SK-N-SH (cell line): ENCODE measurements around the gene CHIC2. TPM values are rescaled to one million over a fixed set of nuclear protein-coding genes. Genes with fewer than 3 reads are reported as not detected.

Experiments
- CTCF ChIA-PET: fragments of 300-600, 350-600 bp; formaldehyde crosslinking; extraction: SDS; loops from one replicate; lab custom pipeline; 2021; lab: Yijun Ruan, JAX
- POLR2A ChIA-PET: fragments of 350-600 bp; sonication (Branson Sonifier 250); formaldehyde crosslinking; extraction: SDS; loops from one replicate; lab custom pipeline; 2020; ENCODE audit warnings: antibody characterized with exemption, inconsistent platforms; lab: Yijun Ruan, JAX
- DNase-seq: peaks from one replicate; pipeline ENCODE4 v3.0.0; 2012
- H2AFZ ChIP-seq: fragments of 200-600 bp; sonication (generic); 2 replicates; pipeline ENCODE4 v1.8.1; 2016; ENCODE audit warnings: antibody characterized with exemption, mild to moderate bottlenecking, low read depth
- H3F3A ChIP-seq: fragments of 200-600 bp; sonication (generic); replicated peaks from 2 replicates; pipeline ENCODE3; 2016; ENCODE audit warnings: antibody characterized with exemption, mild to moderate bottlenecking; ENCODE audit not compliant: insufficient read depth
- H3K27ac ChIP-seq, 2 experiments: fragments of 200-500 bp in 1 of 2; fragments of 200-600 bp in 1 of 2; sonication (Bioruptor generic) in 1 of 2; sonication (generic), shearing (Covaris generic) in 1 of 2; 2 replicates each; pipeline versions ENCODE4 v1.5.1 to v1.6.1; 2014 to 2016; ENCODE audit warnings: low read depth in 2 of 2, inconsistent platforms in 1 of 2, low read length in 1 of 2, mild to moderate bottlenecking in 1 of 2, mixed read lengths in 1 of 2
- H3K27me3 ChIP-seq: fragments of 200-600 bp; sonication (generic), shearing (Covaris generic); 2 replicates; pipeline ENCODE4 v1.6.1; 2016; ENCODE audit warnings: mixed run types; ENCODE audit not compliant: insufficient read depth
- H3K36me3 ChIP-seq, 2 experiments: fragments of 200-500 bp in 1 of 2; fragments of 200-600 bp in 1 of 2; sonication (Bioruptor generic) in 1 of 2; sonication (generic) in 1 of 2; replicated peaks in 1 of 2; 2 replicates each; pipeline versions ENCODE3 to v1.5.1; 2014 to 2016; ENCODE audit warnings: low read length in 1 of 2, mild to moderate bottlenecking in 1 of 2; ENCODE audit not compliant: insufficient read depth in 2 of 2, control insufficient read depth in 1 of 2
- H3K4me1 ChIP-seq, 2 experiments: fragments of 200-500 bp in 1 of 2; fragments of 200-600 bp in 1 of 2; sonication (Bioruptor generic) in 1 of 2; sonication (generic), shearing (Covaris generic) in 1 of 2; 2 replicates each; pipeline versions ENCODE4 v1.5.1 to v1.6.1; 2014 to 2016; ENCODE audit warnings: low read depth in 1 of 2, low read length in 1 of 2, mixed run types in 1 of 2; ENCODE audit not compliant: insufficient read depth in 2 of 2, control insufficient read depth in 1 of 2
- H3K4me2 ChIP-seq: fragments of 200-600 bp; sonication (generic), shearing (Covaris generic); 2 replicates; pipeline ENCODE4 v1.6.1; 2017; ENCODE audit warnings: mixed run types
- H3K4me3 ChIP-seq, 2 experiments: fragments of 200-500 bp in 1 of 2; fragments of 200-600 bp in 1 of 2; sonication (Bioruptor generic) in 1 of 2; sonication (generic), shearing (Covaris generic) in 1 of 2; 2 replicates each; pipeline versions ENCODE4 v1.5.1 to v1.8.1; 2014 to 2016; ENCODE audit warnings: low read depth in 2 of 2, inconsistent platforms in 1 of 2, low read length in 1 of 2, mild to moderate bottlenecking in 1 of 2, mixed read lengths in 1 of 2, moderate library complexity in 1 of 2
- H3K79me2 ChIP-seq: fragments of 200-600 bp; sonication (generic); 2 replicates; pipeline ENCODE4 v1.8.1; 2017; ENCODE audit warnings: mild to moderate bottlenecking; ENCODE audit not compliant: insufficient read depth
- H3K9ac ChIP-seq: fragments of 200-600 bp; sonication (generic); 2 replicates; pipeline ENCODE4 v1.6.1; 2017; ENCODE audit warnings: mixed run types
- H3K9me2 ChIP-seq: fragments of 200-600 bp; sonication (generic); 2 replicates; pipeline ENCODE4 v1.6.1; 2017; ENCODE audit warnings: mixed run types
- H3K9me3 ChIP-seq: fragments of 200-600 bp; sonication (generic); 2 replicates; pipeline ENCODE4 v1.6.1; 2017; ENCODE audit warnings: mixed run types, mild to moderate bottlenecking, moderate library complexity
- H4K20me1 ChIP-seq: fragments of 200-600 bp; sonication (generic); 2 replicates; pipeline ENCODE4 v1.6.1; 2017; ENCODE audit warnings: mild to moderate bottlenecking, mixed run types; ENCODE audit not compliant: insufficient read depth
- CHD2 ChIP-seq: fragments of 150-350 bp; IDR thresholded peaks from 2 replicates; pipeline ENCODE4 v1.6.1; 2018; ENCODE audit warnings: low read length; ENCODE audit not compliant: partially characterized antibody
- ELF1 ChIP-seq: IDR thresholded peaks from 2 replicates; pipeline ENCODE4 v1.4.0; 2012
- FOSL2 ChIP-seq: IDR thresholded peaks from 2 replicates; pipeline ENCODE4 v1.4.0; 2012; ENCODE audit warnings: low read depth, mild to moderate bottlenecking, moderate library complexity, borderline replicate concordance
- FOXJ3 ChIP-seq: sonication (generic); formaldehyde crosslinking; IDR thresholded peaks from 2 replicates; pipeline ENCODE4 v1.5.1; 2020; ENCODE audit warnings: mild to moderate bottlenecking, missing genetic modification reagents
- FOXM1 ChIP-seq: IDR thresholded peaks from 2 replicates; pipeline ENCODE4 v1.4.0; 2012; ENCODE audit warnings: low read depth, mild to moderate bottlenecking
- GABPA ChIP-seq: IDR thresholded peaks from 2 replicates; pipeline ENCODE4 v1.4.0; 2012; ENCODE audit warnings: low read depth, mild to moderate bottlenecking
- MAX ChIP-seq: IDR thresholded peaks from 2 replicates; pipeline ENCODE4 v1.4.0; 2012; ENCODE audit warnings: low read depth
- MEF2A ChIP-seq: IDR thresholded peaks from 2 replicates; pipeline ENCODE4 v1.4.0; 2012; ENCODE audit warnings: low read depth, borderline replicate concordance
- NRF1 ChIP-seq: IDR thresholded peaks from 2 replicates; pipeline ENCODE4 v1.6.1; 2012; ENCODE audit warnings: low read depth, mild to moderate bottlenecking, low read length
- PBX3 ChIP-seq: IDR thresholded peaks from 2 replicates; pipeline ENCODE4; 2012
- POLR2AphosphoS5 ChIP-seq: IDR thresholded peaks from 2 replicates; pipeline ENCODE4 v1.6.1; 2012; ENCODE audit warnings: low read depth, low read length
- RAD21 ChIP-seq: IDR thresholded peaks from 2 replicates; pipeline ENCODE4 v1.6.1; 2012; ENCODE audit warnings: mild to moderate bottlenecking, low read length
- RCOR1 ChIP-seq: fragments of 150-350 bp; IDR thresholded peaks from 2 replicates; pipeline ENCODE4 v1.6.1; 2017; ENCODE audit warnings: antibody characterized with exemption, low read length
- SIN3A ChIP-seq: IDR thresholded peaks from 2 replicates; pipeline ENCODE4 v1.6.1; 2012; ENCODE audit warnings: low read depth, mild to moderate bottlenecking, low read length, moderate library complexity, borderline replicate concordance
- SMC3 ChIP-seq: IDR thresholded peaks from 2 replicates; pipeline ENCODE4 v1.6.1; 2012; ENCODE audit warnings: low read depth, low read length, improper control_type of control experiment
- TEAD4 ChIP-seq: IDR thresholded peaks from 2 replicates; pipeline ENCODE4 v1.4.0; 2012; ENCODE audit warnings: mild to moderate bottlenecking, borderline replicate concordance; ENCODE audit not compliant: insufficient read depth
- USF2 ChIP-seq: fragments of 150-350 bp; IDR thresholded peaks from 2 replicates; pipeline ENCODE4 v1.6.1; 2017; ENCODE audit warnings: antibody characterized with exemption, low read length, low read depth, borderline replicate concordance
- YY1 ChIP-seq: IDR thresholded peaks from 2 replicates; pipeline ENCODE4 v1.4.0; 2012; ENCODE audit warnings: low read depth, mild to moderate bottlenecking
- WGBS: methylation state at CpG from one replicate; pipeline ENCODE4 v1.1.6; 2017; ENCODE audit warnings: low lambda C conversion rate; 5-methylcytosine and 5-hydroxymethylcytosine counted together
- polyA plus RNA-seq, 3 experiments: library from polyadenylated mRNA; depleted of rRNA; stranded (reverse); fragments of >200 nt; gene quantifications; 2 replicates each; pipeline ENCODE4 v1.2.3, GENCODE V29; 2012
- TF ChIP-seq, protein P1 (sequence below): IDR thresholded peaks from 2 replicates; pipeline ENCODE4 v1.4.0; 2012; ENCODE audit warnings: low read depth, borderline replicate concordance

The CHIC2 gene
- polyA plus RNA-seq, 1 of the 3 experiments (the other 2 are of a cell fraction): 26.8 TPM

GRCh38 chr4:53987761-53988171, 76.6 kb downstream of the CHIC2 start:
- H3K4me2 ChIP-seq: peak overlapping the region; percentile 6; the same call in 1 of the 2 replicates
- 100% methylated on average over 1 of the region's 1 CpG for WGBS

GRCh38 chr4:53986062-53986461, 78.3 kb downstream of the CHIC2 start:
- ChIA-PET POLR2A (no interaction called here), CTCF (no interaction called here)
- peaks cover 12% of the 10 kb centered on the region for H3F3A ChIP-seq
- H3K4me2 ChIP-seq: no peak overlapping the region
- H3K4me3 ChIP-seq: no peak overlapping the region
- H3K36me3 ChIP-seq: peaks cover 0 to 4% of the 10 kb centered on the region in 2 experiments
- no peaks in the 10 kb centered on the region for H3K27me3 ChIP-seq
- no peaks in the 10 kb centered on the region for H3K79me2 ChIP-seq
- no peaks in the 10 kb centered on the region for H4K20me1 ChIP-seq
- H3K4me1 ChIP-seq: no peaks in the 10 kb centered on the region
- no peak overlapping the region for H3K9ac ChIP-seq
- H3K9me3 ChIP-seq: no peaks in the 10 kb centered on the region
- no peak overlapping the region for H3K27ac ChIP-seq
- DNase-seq: no peak
- no peak overlapping the region for H2AFZ ChIP-seq
- H3K9me2 ChIP-seq: no peaks in the 10 kb centered on the region
- no peak for TF ChIP-seq FOXM1
- TF ChIP-seq SIN3A: no peak
- no peak for TF ChIP-seq TEAD4
- no peak for TF ChIP-seq FOSL2
- TF ChIP-seq NRF1: no peak
- TF ChIP-seq RAD21: no peak
- no peak for TF ChIP-seq RCOR1
- TF ChIP-seq, protein P1, sequence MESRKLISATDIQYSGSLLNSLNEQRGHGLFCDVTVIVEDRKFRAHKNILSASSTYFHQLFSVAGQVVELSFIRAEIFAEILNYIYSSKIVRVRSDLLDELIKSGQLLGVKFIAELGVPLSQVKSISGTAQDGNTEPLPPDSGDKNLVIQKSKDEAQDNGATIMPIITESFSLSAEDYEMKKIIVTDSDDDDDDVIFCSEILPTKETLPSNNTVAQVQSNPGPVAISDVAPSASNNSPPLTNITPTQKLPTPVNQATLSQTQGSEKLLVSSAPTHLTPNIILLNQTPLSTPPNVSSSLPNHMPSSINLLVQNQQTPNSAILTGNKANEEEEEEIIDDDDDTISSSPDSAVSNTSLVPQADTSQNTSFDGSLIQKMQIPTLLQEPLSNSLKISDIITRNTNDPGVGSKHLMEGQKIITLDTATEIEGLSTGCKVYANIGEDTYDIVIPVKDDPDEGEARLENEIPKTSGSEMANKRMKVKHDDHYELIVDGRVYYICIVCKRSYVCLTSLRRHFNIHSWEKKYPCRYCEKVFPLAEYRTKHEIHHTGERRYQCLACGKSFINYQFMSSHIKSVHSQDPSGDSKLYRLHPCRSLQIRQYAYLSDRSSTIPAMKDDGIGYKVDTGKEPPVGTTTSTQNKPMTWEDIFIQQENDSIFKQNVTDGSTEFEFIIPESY: no peak
- TF ChIP-seq SMC3: no peak
- TF ChIP-seq USF2: no peak
- TF ChIP-seq GABPA: no peak
- TF ChIP-seq PBX3: no peak

More at GRCh38 chr4:53987761-53988171, 76.6 kb downstream of the CHIC2 start:
- Histone ChIP-seq H3F3A (peaks cover 15% of the 10 kb centered on the region), H3K36me3 (peaks cover 0 to 4% of the 10 kb centered on the region in 2 experiments), H3K27me3 (no peaks in the 10 kb centered on the region), H4K20me1 (no peaks in the 10 kb centered on the region), H2AFZ (no peak overlapping the region), H3K79me2 (no peaks in the 10 kb centered on the region), H3K9me2 (no peaks in the 10 kb centered on the region), H3K4me1 (no peaks in the 10 kb centered on the region), H3K27ac (peak overlapping the region in 1 of 2 experiments; percentile 48; a peak in 2 of 4 replicates), H3K9me3 (no peaks in the 10 kb centered on the region), H3K4me3 (no peak overlapping the region), H3K9ac (no peak overlapping the region)
- ChIA-PET CTCF (interaction anchor here (1.2 to 2.3 kb wide), 2 partner anchors 12 kb away, joined by 3 to 7 read pairs; no protein-coding TSS in a partner anchor), POLR2A (no interaction called here)
- DNase-seq: no peak
- TF ChIP-seq PBX3 (peak; percentile 40), CHD2 (no peak), MEF2A (no peak), POLR2AphosphoS5 (no peak), GABPA (no peak), MAX (no peak), YY1 (no peak), FOXJ3 (CRISPR knock-in tag) (no peak), ELF1 (no peak), FOSL2 (peak; percentile 57; the same call in 1 of the 2 replicates)
